GM12878 (cell line): ENCODE results near the gene FOXP1. TPM values are rescaled to one million over a fixed set of nuclear protein-coding genes. Genes with fewer than 3 reads are reported as not detected.

Experiments used
- ATAC-seq: fragments of 200-7000 bp; cut with Tn5 transposase; 3 replicates; pipeline ENCODE4 v1.9.1; 2020; ENCODE audit warnings: mild to moderate bottlenecking, moderate library complexity
- BruUV-seq: library from RNA; stranded (reverse); fragments of 400-500 nt; replicated peaks from 2 replicates; lab custom pipeline; 2021; lab: Mats Ljungman, UMichigan
- CTCF ChIA-PET: fragments of 300-600 bp; sonication (Branson Sonifier 250); formaldehyde crosslinking; extraction: SDS; loops from one replicate; lab custom pipeline; 2021; ENCODE audit warnings: inconsistent platforms; lab: Yijun Ruan, JAX
- POLR2A ChIA-PET: fragments of 350-600 bp; formaldehyde crosslinking; extraction: SDS; loops from one replicate; lab custom pipeline; 2021; ENCODE audit warnings: inconsistent platforms; lab: Charles Lee
- RAD21 ChIA-PET: fragments of 300-600 bp; sonication (Branson Sonifier 250); formaldehyde crosslinking; loops from one replicate; lab custom pipeline; 2023; ENCODE audit warnings: antibody characterized with exemption; ENCODE audit not compliant: unreplicated experiment; lab: Charles Lee
- SMC1A ChIA-PET: fragments of 300-600 bp; sonication (Branson Sonifier 250); formaldehyde crosslinking; loops from one replicate; lab custom pipeline; 2023; ENCODE audit not compliant: unreplicated experiment, uncharacterized antibody; lab: Charles Lee
- DNase-seq: peaks from one replicate; pipeline ENCODE4 v3.0.0-alpha.2; 2011; ENCODE audit warnings: low read depth, low spot score
- FAIRE-seq: peaks from 3 replicates; lab custom pipeline; 2011; peaks lifted over from hg19 to GRCh38; lab: Jason Lieb, UNC
- H2AFZ ChIP-seq: 2 replicates; pipeline ENCODE4 v1.6.0; 2011; ENCODE audit warnings: low read depth, low read length, control low read depth; ENCODE audit not compliant: control insufficient read depth
- H3K27ac ChIP-seq: 2 replicates; pipeline ENCODE4 v1.5.1; 2011; ENCODE audit warnings: control low read depth; ENCODE audit not compliant: control insufficient read depth, insufficient read depth
- H3K27me3 ChIP-seq, 2 experiments: replicated peaks in 1 of 2; 2 replicates each; pipeline versions ENCODE4 v1.6.0 to v1.6.1; 2011; ENCODE audit warnings: low read length in 1 of 2; ENCODE audit not compliant: control insufficient read depth in 2 of 2, insufficient read depth in 2 of 2
- H3K36me3 ChIP-seq, 2 experiments: 2 replicates each; pipeline ENCODE4 v1.5.1; 2011; ENCODE audit warnings: low read length in 1 of 2; ENCODE audit not compliant: control insufficient read depth in 2 of 2, insufficient read depth in 2 of 2
- H3K4me1 ChIP-seq: 2 replicates; pipeline ENCODE4 v1.6.1; 2011; ENCODE audit warnings: mild to moderate bottlenecking, low read length, moderate library complexity, mixed read lengths; ENCODE audit not compliant: control insufficient read depth, insufficient read depth
- H3K4me2 ChIP-seq: 2 replicates; pipeline ENCODE4 v1.6.0; 2011; ENCODE audit warnings: control low read depth; ENCODE audit not compliant: control insufficient read depth, insufficient read depth
- H3K4me3 ChIP-seq: fragments of 200-600 bp; sonication (generic); 2 replicates; pipeline ENCODE4 v1.5.1; 2016
- H3K79me2 ChIP-seq: 2 replicates; pipeline ENCODE4 v1.6.0; 2011; ENCODE audit warnings: low read length; ENCODE audit not compliant: control insufficient read depth, insufficient read depth
- H3K9ac ChIP-seq: 2 replicates; pipeline ENCODE4 v1.8.0; 2011; ENCODE audit warnings: low read length, control low read depth, mixed read lengths; ENCODE audit not compliant: control insufficient read depth, insufficient read depth
- H3K9me3 ChIP-seq: replicated peaks from 3 replicates; pipeline ENCODE4 v1.5.1; 2011; ENCODE audit warnings: mild to moderate bottlenecking, low read length; ENCODE audit not compliant: control insufficient read depth, insufficient read depth
- H4K20me1 ChIP-seq: 2 replicates; pipeline ENCODE4 v1.6.0; 2011; ENCODE audit not compliant: control insufficient read depth, insufficient read depth
- CREM ChIP-seq: IDR thresholded peaks from 2 replicates; pipeline ENCODE4 v1.6.1; 2014; ENCODE audit warnings: antibody characterized with exemption, low read depth
- JUND ChIP-seq: IDR thresholded peaks from 2 replicates; pipeline ENCODE4 v1.6.1; 2012; ENCODE audit warnings: low read depth, mild to moderate bottlenecking, low read length, improper control_type of control experiment, moderate library complexity
- MTA3 ChIP-seq: IDR thresholded peaks from 2 replicates; pipeline ENCODE4 v1.6.1; 2012; ENCODE audit warnings: low read length, inconsistent platforms, borderline replicate concordance
- SIX5 ChIP-seq: IDR thresholded peaks from 2 replicates; pipeline ENCODE4 v1.6.1; 2011; ENCODE audit warnings: mild to moderate bottlenecking, low read depth, low read length, moderate library complexity; ENCODE audit not compliant: severe bottlenecking
- SMC3 ChIP-seq: IDR thresholded peaks from 2 replicates; pipeline ENCODE4 v1.6.1; 2011; ENCODE audit warnings: low read length, improper control_type of control experiment, borderline replicate concordance
- STAT1 ChIP-seq: fragments of 450-650 bp; conservative IDR thresholded peaks from 2 replicates; pipeline ENCODE4 v1.6.1; 2014; ENCODE audit warnings: antibody characterized with exemption, mild to moderate bottlenecking
- SUPT20H ChIP-seq: IDR thresholded peaks from 2 replicates; pipeline ENCODE4 v1.6.1; 2011; ENCODE audit warnings: low read depth, mild to moderate bottlenecking, low read length, moderate library complexity, borderline replicate concordance; ENCODE audit not compliant: control insufficient read depth
- USF1 ChIP-seq: IDR thresholded peaks from 2 replicates; pipeline ENCODE4 v1.6.1; 2011; ENCODE audit warnings: borderline replicate concordance, low read depth, mild to moderate bottlenecking, moderate library complexity, mixed read lengths, low read length; ENCODE audit not compliant: insufficient read depth; ENCODE audit errors: extremely low read length
- ZNF217 ChIP-seq: fragments of 450-650 bp; IDR thresholded peaks from 2 replicates; pipeline ENCODE4 v1.6.1; 2017; ENCODE audit warnings: antibody characterized with exemption, mild to moderate bottlenecking
- ZSCAN29 ChIP-seq: fragments of 450-650 bp; IDR thresholded peaks from 2 replicates; pipeline ENCODE4 v1.6.1; 2017; ENCODE audit warnings: mild to moderate bottlenecking, moderate library complexity
- WGBS: methylation state at CpG from one replicate; pipeline ENCODE4 v1.1.6; 2016; ENCODE audit warnings: low lambda C conversion rate; ENCODE audit not compliant: insufficient replicate concordance, insufficient coverage; ENCODE audit errors: missing lambda C conversion rate; 5-methylcytosine and 5-hydroxymethylcytosine counted together
- in situ Hi-C: fragments of 300-500 bp; cut with MboI; formaldehyde crosslinking; loops from 9 replicates; pipeline ENCODE4 v1.14.3; 2018; ENCODE audit warnings: mixed read lengths
- intact Hi-C: fragments of 100-400 bp; cut with micrococcal nuclease; formaldehyde crosslinking; loops from one replicate; pipeline ENCODE4 v1.14.2; 2022; ENCODE audit not compliant: unreplicated experiment
- polyA plus RNA-seq, 11 experiments: library from polyadenylated mRNA; depleted of rRNA in 4 of 11; unstranded in 6 of 11; stranded (reverse) in 5 of 11; fragments of >200 nt; fragmentation: Nextera tagmentation in 4 of 11; fragmentation: Illumina TruSeq in 1 of 11; extraction: Ambion mirVana in 4 of 11; extraction: Trizol in 1 of 11; gene quantifications; 1 replicate in 1 of 11; 2 replicates in 10 of 11; pipeline versions ENCODE4 v1.2.1 to v1.2.3, GENCODE V29; 2011 to 2016; ENCODE audit warnings: inconsistent platforms in 2 of 11, missing spikeins in 2 of 11, low read depth in 1 of 11
- total RNA-seq, 4 experiments: library from RNA; depleted of rRNA in 3 of 4; stranded (reverse); fragments of >200 nt in 3 of 4; fragmentation: Illumina TruSeq in 1 of 4; extraction: Trizol in 1 of 4; gene quantifications; 2 replicates each; pipeline versions ENCODE4 v1.2.1 to v1.2.3, GENCODE V29; 2013 to 2021

Gene FOXP1
- total and polyA plus RNA-seq, 10 of the 15 experiments (the other 5 are each of a cell fraction or from before 2014, with no cell fraction given) = 0.05 to 1.6 (median 0.20) TPM; not detected in 1

- DNase-seq = no peak
- Histone ChIP-seq H3K4me1 (peaks cover 14% of the 10 kb centered on the region), H3K9ac (no peak overlapping the region), H3K27ac (no peak overlapping the region), H3K4me2 (no peak overlapping the region), H4K20me1 (no peaks in the 10 kb centered on the region), H2AFZ (no peak overlapping the region), H3K4me3 (no peak overlapping the region), H3K79me2 (no peaks in the 10 kb centered on the region), H3K27me3 (no peaks in the 10 kb centered on the region), H3K36me3 (no peaks in the 10 kb centered on the region), H3K9me3 (no peaks in the 10 kb centered on the region)
- ChIA-PET POLR2A (no interaction called here), SMC1A (no interaction called here), CTCF (no interaction called here), RAD21 (no interaction called here)
- no peak for TF ChIP-seq SUPT20H
- TF ChIP-seq STAT1 = no peak
- no peak for TF ChIP-seq ZSCAN29
- TF ChIP-seq CREM = no peak
- TF ChIP-seq MTA3 = no peak
- TF ChIP-seq USF1 = no peak
- no peak for TF ChIP-seq SIX5
- TF ChIP-seq ZNF217 = no peak
- no peak for TF ChIP-seq SMC3
- TF ChIP-seq JUND = no peak
- no peak for ATAC-seq
- no peak for FAIRE-seq
- WGBS = 54% methylated on average over 7 of the region's 7 CpGs
- BruUV-seq = no TSS peak
- intact Hi-C loops (no loop called here), in situ Hi-C loops (no loop called here)
Measured at GRCh38 chr3:71565316-71565715, 18.2 kb downstream of the FOXP1 start.
